Fibroblast of pulmonary artery (primary cell): ENCODE data around the gene TAPT1.
"Not testable (repeated sequence)": the region's sequence is repeated elsewhere in the genome, so short reads cannot be mapped to it uniquely, and the experiment has no call there.

ENCODE experiments used
- DNase-seq: peaks from one replicate; pipeline ENCODE4 v3.0.0-alpha.2; 2010; ENCODE audit warnings: low read depth
- H3K4me3 ChIP-seq: replicated peaks from 2 replicates; pipeline ENCODE4 v1.5.1; 2011; ENCODE audit warnings: low read depth, mild to moderate bottlenecking, control low read depth, low read length, moderate library complexity
- TF ChIP-seq, protein P1 (sequence below): IDR thresholded peaks from 2 replicates; pipeline ENCODE4 v1.5.1; 2011; ENCODE audit warnings: mild to moderate bottlenecking, control low read depth, low read length, inconsistent platforms; ENCODE audit errors: missing control alignments

Gene TAPT1, protein sequence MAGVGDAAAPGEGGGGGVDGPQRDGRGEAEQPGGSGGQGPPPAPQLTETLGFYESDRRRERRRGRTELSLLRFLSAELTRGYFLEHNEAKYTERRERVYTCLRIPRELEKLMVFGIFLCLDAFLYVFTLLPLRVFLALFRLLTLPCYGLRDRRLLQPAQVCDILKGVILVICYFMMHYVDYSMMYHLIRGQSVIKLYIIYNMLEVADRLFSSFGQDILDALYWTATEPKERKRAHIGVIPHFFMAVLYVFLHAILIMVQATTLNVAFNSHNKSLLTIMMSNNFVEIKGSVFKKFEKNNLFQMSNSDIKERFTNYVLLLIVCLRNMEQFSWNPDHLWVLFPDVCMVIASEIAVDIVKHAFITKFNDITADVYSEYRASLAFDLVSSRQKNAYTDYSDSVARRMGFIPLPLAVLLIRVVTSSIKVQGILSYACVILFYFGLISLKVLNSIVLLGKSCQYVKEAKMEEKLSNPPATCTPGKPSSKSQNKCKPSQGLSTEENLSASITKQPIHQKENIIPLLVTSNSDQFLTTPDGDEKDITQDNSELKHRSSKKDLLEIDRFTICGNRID

DNA sequence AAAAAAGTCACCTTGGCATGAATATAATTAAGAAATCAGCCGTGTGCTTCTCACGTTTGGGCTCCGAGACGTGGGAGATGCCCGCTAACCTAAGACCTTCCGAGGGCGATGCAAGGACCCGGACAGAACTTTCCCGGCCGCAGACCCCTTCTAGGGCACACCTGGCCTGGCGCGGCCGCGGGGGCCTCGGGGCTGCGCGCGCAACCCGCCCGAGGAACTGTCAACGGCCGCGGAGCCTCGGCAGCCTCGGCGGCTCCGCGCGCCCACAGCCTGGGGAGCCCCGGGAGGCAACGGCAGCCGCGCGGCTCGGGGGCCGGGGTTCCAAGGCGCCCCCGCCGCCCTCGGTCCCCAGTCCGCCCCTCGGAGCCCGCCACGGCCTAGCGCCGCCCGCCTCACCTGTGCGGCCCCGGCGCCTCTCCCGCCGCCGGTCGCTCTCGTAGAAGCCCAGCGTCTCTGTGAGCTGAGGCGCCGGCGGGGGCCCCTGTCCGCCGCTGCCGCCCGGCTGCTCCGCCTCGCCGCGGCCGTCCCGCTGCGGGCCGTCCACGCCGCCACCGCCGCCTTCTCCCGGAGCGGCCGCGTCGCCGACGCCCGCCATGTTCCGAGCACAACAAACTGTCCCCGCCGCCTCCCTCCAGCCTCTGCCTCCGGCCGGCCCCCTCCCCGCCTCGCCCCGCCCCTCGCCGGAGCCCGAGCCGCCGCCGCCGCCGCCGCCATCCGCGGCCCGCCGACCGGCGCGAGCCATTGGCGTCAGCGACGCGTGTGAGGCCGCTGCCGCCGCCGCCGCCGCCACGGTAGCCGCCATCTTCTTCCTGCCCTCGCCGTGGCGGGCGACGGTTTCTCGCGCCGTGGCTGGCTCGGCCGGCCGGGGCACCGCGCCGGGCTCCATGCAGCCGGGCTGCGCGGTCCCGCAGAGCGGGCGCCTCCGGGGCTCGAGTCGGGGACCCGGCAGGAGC, at the start of gene TAPT1:
Gene TAPT1 (minus strand): TSS at position 609 of the 953 bp plus-strand sequence. CDS start 14 bp downstream, at position 595.
- DNase-seq: peak; percentile 56
- H3K4me3 ChIP-seq: peak within 1 kb of the TSS; percentile 74
- TF ChIP-seq, protein P1, sequence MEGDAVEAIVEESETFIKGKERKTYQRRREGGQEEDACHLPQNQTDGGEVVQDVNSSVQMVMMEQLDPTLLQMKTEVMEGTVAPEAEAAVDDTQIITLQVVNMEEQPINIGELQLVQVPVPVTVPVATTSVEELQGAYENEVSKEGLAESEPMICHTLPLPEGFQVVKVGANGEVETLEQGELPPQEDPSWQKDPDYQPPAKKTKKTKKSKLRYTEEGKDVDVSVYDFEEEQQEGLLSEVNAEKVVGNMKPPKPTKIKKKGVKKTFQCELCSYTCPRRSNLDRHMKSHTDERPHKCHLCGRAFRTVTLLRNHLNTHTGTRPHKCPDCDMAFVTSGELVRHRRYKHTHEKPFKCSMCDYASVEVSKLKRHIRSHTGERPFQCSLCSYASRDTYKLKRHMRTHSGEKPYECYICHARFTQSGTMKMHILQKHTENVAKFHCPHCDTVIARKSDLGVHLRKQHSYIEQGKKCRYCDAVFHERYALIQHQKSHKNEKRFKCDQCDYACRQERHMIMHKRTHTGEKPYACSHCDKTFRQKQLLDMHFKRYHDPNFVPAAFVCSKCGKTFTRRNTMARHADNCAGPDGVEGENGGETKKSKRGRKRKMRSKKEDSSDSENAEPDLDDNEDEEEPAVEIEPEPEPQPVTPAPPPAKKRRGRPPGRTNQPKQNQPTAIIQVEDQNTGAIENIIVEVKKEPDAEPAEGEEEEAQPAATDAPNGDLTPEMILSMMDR: no peak

DNA sequence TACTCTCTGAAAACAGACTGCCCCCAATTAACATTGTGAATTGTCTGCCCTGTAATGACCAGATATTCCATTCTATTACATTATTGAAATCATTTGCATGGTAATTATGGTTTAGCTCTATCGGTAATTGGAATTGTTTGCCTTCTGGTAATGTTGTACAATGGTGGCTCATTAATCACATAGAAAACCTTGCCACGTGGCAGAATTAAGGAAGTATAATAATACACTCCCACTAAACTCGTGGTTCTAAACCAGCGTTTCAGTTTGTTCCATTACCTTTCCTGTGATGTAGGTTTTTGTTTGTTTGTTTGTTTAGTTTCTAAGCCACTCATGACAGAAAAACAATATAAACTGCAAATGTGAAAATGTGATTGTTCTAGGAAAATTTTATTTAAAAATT, 45.1 kb upstream of the TAPT1 start:
- H3K4me3 ChIP-seq: no peak overlapping the region
- no peak for DNase-seq
- TF ChIP-seq, protein P1: no peak

DNA sequence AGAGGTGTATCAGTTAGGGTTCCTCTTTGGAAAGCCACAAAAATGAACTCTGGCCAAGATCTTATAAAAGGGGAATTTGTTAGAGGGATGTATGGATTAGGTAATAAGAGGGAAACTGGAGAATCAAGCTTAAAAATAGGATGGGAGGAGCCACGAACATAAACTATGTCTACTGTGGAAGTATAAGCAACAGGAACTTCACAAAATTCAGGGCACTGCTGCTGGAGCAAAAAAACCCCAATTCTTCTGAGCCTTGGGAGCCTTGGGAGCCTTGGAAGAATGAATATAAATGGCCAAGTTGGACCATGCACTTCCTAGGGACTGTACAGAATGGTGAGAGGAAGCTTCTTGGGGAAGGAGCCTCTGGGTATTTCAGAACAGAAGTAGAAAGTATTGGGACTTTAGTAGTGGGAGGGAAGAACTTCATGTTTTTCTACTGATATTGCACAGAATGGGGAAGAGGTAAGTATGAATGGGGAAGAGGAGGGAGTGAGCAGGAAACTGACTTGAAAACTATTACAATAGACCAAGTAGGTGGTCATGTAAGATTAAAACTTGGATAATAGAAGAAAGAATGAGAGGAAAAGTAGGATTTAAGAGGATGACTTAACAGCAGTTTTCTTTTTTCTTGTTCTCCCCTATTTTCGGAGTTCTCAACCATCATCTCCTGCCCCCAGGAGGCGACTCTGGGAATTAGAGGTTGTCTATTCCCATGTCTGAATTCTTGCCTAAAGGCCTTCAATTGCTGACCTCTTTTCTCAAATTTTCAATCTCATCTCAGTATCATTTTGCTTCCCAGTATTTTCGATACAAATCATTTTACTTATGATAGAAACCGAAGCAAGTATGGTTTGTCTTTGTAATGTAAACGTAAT, 44.4 kb upstream of the TAPT1 start:
- no peak for DNase-seq
- H3K4me3 ChIP-seq: no peak overlapping the region
- TF ChIP-seq, protein P1: peak; percentile 21

DNA sequence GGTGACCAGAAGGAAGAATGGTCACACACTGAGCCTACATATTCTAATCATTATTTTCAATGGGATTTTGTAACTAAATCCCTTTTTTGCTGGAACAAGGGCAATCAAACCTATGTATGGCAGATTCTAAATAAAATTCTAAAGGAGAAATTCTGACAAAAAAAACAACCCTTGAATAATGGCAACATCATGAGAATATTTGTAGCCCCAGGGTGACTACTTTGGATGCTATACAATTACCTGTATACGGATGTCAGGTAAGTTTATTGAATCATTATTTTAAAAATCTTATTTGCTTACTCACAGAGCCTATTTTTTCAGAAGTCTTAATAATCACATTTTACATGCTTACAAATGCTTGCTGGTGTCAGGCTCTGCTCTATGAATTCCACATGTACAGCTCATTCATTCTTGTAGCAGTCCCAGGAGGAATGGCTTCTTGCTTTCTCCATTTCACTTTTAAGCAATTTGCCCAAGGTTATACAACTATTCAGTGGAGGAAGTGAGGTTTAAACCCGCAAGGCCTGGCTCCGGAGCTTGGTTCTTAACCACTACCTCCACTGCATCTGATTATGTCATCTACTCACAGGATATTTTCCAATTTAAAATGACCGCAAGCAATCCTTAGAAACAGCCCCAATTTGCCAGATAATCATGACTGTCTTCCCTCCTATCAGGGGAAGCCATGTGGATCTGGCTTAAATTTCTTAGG, 43.6 kb upstream of the TAPT1 start:
- DNase-seq: peak; percentile 84
- not testable (repeated sequence) for H3K4me3 ChIP-seq

DNA sequence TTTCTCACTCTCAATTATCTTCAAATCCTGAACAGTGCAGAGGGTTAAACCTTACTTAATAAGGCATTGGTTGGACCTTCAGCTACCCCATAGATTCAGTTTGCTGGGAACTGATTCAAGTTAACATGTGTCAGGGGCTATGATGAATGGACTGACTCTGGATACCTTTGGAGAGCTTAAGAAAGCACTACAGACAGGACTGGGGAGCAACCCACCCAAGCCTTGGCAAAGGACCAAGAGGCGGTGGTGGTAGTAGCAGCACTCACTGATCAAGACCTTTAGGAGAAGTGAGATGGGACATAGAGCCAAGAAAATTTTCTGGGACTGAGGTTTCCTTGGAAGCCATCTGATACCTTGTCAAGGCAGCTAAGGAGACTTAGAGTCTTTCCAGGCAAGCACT, 43.0 kb upstream of the TAPT1 start:
- H3K4me3 ChIP-seq: no peak overlapping the region
- no peak for DNase-seq

DNA sequence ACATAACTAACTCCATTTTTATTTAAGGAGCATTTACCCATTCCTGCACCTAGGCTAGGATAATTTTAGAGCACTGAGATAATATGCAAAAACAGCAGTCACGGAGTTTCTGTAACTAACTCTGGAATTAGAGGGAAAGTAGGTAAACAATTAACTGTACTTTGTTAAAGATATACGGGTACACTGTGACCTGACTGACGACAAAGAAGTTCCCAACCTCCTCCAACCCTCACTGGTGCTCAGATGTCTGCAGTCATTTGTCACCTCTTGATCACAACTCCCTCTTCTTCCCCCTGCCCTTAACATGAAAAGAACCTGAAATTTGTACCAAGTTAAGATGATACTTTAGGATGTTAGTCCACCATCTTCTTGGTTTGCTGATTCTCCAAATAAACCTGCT, 42.0 kb upstream of the TAPT1 start:
- no peak for DNase-seq
- TF ChIP-seq, protein P1: no peak
- no peak overlapping the region for H3K4me3 ChIP-seq

More for the DNA sequence above, 43.0 kb upstream of the TAPT1 start:
- TF ChIP-seq, protein P1: no peak
